ENCODE measurements around the gene TBKBP1.
"Not testable (repeated sequence)": the region's sequence is repeated elsewhere in the genome, so short reads cannot be mapped to it uniquely, and the experiment has no call there.

Gene TBKBP1

GRCh38 chr17:47682138-47682537 lies 11.8 kb upstream of the TBKBP1 start:
- no peak for DNase-seq

- not testable (repeated sequence) for DNase-seq
These were observed 11.2 kb upstream of the TBKBP1 start for GRCh38 chr17:47682727-47683126.

- no peak for DNase-seq
These were observed 9.9 kb upstream of the TBKBP1 start for GRCh38 chr17:47684025-47684424.

- DNase-seq, result no peak
These were observed 9.3 kb upstream of the TBKBP1 start for GRCh38 chr17:47684535-47685193.

- DNase-seq, result no peak
These were observed 8.2 kb upstream of the TBKBP1 start for GRCh38 chr17:47685556-47686275.

- DNase-seq, result no peak
These were observed 7.7 kb upstream of the TBKBP1 start for GRCh38 chr17:47686276-47686635.

GRCh38 chr17:47686664-47687327 lies 7.2 kb upstream of the TBKBP1 start:
- DNase-seq, result no peak

GRCh38 chr17:47687328-47687690 lies 6.7 kb upstream of the TBKBP1 start:
- no peak for DNase-seq

GRCh38 chr17:47687748-47688147 lies 6.2 kb upstream of the TBKBP1 start:
- DNase-seq, result peak; percentile 44

GRCh38 chr17:47690121-47690520 lies 3.8 kb upstream of the TBKBP1 start:
- no peak for DNase-seq

GRCh38 chr17:47692137-47692894 lies 1.6 kb upstream of the TBKBP1 start:
- no peak for DNase-seq

- DNase-seq, result no peak
These were observed 848 bp upstream of the TBKBP1 start for GRCh38 chr17:47692895-47693730.

- DNase-seq, result peak; percentile 72
These were observed 844 bp downstream of the TBKBP1 start for GRCh38 chr17:47694581-47695428.

GRCh38 chr17:47695429-47696376 lies 1.7 kb downstream of the TBKBP1 start:
- DNase-seq, result no peak

- DNase-seq, result no peak
These were observed 3.0 kb downstream of the TBKBP1 start for GRCh38 chr17:47696717-47697642.

GRCh38 chr17:47697906-47698711 lies 4.1 kb downstream of the TBKBP1 start:
- no peak for DNase-seq

GRCh38 chr17:47698749-47699535 lies 5.0 kb downstream of the TBKBP1 start:
- DNase-seq, result peak; percentile 76

- DNase-seq, result no peak
These were observed 5.5 kb downstream of the TBKBP1 start for GRCh38 chr17:47699536-47699840.
